NCI-H748 treated with DMSO at 0.1 percent for 48 hours (cell line): ENCODE results near the gene STK10.

Source experiments
- DNase-seq: peaks from one replicate; lab custom pipeline; 2025; lab: John Stamatoyannopoulos, UW

The STK10 gene

DNA sequence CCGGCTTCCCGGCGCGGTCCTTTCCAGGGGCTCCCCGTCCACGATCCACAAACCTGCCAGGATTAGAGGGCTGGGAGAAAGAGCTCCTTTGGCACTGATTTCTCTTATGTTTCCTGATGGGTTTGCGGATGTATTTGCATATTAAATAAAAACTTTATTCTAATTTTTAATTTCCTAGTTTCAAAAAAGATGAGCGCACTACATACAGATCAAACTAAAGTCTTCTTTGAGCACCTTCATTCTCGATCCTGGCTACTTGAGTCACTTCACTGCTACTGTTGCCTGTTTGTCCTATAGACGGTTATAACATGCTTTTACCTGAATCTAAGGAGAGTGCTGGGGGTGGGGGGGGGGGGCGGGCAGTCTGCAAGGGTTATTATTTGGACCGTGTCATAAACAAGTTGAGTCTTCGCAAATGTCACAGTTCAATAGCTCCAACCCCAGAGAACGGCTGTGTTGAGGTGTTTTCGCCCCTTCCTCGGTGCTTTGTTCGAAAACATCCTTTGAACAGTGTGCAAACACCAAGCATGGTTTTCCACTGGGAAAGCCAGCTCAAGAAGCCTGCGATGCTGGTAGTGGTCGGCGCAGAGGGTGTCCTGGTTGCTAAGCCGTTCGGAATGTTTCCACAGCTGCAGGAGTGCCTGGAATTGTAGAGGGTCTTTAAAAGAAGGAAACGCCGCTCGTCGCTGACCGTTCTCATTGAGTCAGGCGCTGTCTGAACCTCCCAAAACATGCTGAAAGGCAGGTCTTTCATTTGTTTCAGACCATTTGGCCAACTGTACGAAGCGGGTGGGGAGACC, 1.1 kb upstream of the STK10 start:
- DNase-seq, result no peak

DNA sequence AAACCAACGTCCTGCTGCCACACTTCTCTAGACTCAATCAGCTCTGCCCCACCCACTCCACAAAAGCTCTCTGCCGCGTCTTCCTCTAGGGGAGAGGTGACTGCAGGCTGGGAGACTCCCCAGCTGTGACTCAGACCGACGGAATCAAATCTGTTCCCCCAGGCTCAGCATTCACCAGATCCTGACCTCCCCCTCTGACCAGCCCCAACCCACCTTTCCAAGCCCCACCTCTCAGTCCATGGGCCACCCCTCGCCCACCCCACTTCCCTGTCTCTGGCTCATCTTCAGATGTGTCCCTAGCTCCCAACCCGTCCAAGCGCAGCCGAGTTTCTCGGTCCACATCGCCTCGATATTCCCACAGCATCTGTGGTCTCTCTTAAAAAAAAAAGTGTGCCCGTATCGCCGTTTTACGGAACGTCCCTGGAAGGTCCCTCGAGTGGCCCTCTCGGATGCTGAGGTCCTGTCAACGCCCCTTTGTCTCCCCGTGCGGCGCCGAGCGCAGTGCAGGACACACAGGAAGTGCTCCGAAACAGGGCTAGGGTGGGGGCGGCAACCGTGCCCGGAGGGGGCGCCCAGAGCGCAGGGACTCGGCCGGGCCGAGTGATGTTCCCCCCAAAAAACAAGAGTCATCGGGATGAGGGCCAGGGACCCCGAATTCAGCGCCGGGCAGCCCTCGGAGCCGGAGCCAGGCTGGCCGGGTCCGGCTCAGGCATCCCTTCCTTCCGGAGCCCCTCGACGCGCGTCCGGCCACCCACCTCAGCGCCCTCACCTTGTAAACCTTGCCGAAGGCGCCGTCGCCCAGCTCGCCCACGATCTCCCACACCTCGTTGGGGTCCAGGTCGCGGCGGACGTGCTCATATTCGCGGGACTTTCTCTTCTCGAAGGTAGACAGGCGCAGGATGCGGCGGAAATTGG, 649 bp downstream of the STK10 start:
- DNase-seq, result peak; percentile 25

GRCh38 chr5:172186114-172186695, 1.8 kb downstream of the STK10 start:
- no peak for DNase-seq

DNA sequence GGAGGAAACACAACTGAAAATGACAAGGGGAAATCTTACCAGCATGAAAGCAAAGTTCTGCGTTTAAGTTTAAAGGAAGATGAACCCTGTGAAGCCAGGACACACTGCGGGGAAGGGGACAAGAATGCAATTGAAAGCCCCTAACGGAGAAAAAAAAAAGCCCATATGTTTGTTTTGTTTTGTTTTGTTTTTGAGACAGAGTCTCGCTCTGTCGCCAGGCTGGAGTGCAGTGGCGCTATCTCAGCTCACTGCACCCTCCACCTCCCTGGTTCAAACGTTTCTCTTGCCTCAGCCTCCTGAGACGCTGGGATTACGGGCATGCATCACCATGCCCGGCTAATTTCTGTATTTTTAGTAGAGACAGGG, 2.9 kb downstream of the STK10 start:
- no peak for DNase-seq

DNA sequence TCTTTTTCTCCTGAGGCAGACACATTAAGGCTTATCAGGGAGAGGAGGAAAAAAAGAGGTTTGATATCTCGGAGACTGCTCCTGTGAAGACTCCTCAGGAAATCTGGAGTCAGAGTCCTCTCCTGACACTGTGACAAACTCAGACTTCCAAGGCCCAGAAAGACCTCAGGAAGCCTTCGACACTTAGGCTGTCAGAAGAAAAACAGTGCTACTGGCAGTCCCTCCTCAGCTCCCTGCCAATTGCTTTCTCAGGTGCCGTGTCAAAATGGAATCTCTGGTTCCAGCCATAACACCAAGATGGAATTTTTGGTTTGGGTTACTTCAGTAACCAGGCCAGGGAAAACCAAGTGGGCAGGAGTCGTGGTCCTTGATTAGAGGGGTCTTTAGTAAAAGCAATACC, 4.1 kb downstream of the STK10 start:
- DNase-seq, result no peak

GRCh38 chr5:172182291-172182690, 5.7 kb downstream of the STK10 start:
- DNase-seq, result no peak

DNA sequence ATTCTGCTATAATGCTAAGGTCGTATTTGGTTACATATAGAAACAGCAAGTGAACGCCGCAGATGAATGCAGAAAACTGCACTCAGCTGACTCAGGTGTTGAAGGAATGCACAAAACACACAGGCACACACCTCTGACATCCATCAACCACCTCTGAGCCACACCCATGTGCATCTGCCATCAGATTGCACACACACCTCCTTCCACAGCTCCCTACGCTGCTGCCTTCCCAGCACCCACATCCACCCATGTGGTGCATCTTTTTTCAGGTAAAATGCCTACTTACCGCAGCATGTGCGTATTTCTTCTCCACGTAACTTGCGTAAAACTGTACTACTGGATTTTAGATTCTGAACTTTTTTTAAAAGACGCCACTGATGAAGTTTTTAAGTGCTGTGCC, 7.1 kb downstream of the STK10 start:
- no peak for DNase-seq

GRCh38 chr5:172178991-172179989, 8.7 kb downstream of the STK10 start:
- no peak for DNase-seq

DNA sequence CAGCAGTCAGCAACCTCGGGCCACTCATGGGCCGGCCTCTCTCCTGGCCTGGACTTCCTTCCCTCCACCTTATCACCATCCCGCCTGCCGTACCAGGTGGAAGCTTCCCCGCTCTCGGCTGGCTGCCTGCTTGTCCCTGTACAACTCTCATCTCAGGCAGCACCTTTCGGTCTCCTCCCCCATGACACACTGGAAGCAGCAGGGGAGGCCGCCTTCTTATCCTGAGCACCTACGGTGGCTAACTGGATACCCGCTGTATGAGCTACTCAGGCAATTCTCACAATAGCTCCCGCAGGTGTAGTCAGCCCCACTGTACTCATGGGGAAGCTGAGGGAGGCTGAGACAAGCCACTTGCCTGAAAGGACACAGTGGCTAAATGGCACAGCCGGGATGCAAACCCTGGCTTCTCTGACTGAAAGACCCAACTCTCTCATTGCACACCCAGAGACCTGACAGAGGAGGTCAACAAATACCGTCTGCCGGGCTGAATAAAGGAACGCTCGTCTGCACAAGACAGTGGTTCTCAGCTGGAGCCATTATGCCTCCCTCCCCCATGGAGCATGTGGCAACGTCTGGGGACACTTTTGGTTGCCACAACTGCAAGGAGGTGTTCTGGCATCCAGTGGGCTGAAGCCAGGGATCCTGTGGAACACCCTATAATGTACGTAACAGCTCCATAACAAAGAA, 9.6 kb downstream of the STK10 start:
- DNase-seq, result no peak

- DNase-seq, result no peak
These were observed 10.8 kb downstream of the STK10 start for GRCh38 chr5:172177176-172177575.

DNA sequence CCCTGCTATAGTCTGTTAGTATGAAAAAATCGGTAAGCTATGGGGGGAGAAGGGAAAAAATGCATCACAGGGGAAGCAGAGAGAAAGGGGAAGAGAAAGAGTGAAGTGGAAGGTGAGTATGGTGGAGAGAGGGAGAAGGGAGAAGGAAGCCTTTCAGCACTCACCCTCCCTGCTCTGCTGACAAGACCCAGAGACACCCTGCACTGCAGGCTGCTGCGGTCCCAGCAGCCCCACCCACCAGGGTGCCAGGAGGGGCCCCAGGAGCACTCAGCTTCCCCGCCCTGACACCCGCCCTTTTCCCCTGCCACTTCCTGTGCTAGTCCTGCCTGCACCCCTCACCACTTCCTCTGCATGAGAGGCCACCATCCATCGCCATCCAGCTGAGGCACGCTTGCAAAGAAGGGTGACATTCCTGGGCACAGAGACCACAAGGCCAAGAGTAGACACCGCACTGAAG, 12.7 kb downstream of the STK10 start:
- no peak for DNase-seq

DNA sequence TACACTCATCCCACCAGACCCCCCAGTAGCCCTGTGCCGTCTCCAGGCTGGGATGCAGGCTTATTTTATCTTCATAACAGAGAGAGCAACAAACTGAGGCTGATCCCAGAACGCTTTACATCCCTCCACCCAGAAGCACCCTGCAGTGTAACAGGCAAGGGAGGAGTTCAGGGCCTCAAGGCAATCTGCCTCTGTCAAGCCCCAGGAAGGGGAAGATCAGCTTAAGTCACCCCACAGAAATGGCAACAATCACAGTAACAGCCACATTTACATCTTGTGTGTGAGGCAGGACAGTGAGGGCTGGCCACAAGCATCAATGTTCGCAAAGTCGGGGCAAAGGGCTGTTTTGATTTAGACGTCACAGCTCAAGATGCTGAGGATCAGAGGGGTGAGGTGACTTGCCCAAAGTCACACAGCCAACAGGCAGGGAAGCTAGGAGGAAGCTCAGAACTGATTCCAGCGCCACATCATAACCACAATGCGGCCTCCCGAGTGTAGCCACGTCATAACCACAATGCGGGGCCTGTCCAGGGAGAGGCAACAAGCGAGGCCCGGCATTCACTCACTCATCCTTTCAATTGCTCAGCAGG, 14.4 kb downstream of the STK10 start:
- DNase-seq, result no peak

DNA sequence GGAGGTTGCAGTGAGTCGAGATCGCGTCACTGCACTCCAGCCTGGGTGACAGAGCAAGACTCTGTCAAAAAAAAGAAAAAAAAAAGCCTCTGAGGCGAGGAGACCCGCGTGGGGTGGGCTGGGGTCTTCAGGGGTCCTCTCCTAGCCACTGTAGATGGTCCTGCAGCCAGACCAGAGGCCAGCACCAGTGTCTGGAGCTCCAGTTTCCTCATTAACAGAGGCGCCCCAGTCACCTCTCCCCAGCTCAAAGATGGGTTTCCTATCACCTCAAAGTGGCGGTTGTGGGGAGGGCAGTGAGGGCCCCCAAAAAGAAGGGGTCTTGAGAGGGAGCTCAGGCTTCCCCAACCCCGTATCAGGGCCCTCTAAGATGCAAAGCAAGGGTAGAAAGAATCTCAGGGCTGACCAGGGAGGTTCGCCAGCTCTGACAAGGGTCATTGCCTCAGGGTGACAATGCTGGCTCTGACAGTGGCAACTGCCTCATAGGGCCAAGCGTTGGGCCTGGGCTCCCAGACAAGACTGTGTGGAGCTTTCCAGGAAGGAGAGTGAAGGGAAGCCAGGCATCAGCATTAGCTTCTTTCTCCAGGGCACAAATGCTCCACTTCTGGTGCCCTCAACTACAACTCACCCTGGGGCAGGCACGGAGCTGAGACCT, 15.0 kb downstream of the STK10 start:
- no peak for DNase-seq

GRCh38 chr5:172171118-172171517, 16.9 kb downstream of the STK10 start:
- DNase-seq, result no peak

DNA sequence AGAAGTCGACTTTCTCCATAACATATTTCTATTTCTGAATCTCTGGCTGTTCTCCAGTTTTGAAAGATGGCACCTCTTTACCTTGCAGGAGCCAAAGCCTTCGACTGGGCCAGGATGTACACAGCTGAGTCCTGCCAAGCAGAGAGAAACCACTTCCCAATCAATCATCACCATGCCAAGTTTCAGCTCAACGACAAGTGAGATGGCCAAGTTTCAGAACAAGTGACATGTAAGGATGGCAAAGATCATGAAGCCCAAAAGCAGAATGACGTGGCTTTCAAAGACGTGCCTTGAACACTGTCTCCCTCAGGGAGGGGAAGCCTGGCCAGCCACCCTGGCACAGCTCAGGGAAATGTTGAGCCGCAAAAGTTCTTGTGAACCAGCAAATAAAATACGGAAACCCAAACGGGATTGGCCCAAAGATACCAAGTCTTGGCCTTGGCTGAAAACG, 17.7 kb downstream of the STK10 start:
- no peak for DNase-seq

GRCh38 chr5:172169216-172169615, 18.8 kb downstream of the STK10 start:
- no peak for DNase-seq

- DNase-seq, result no peak
These were observed 19.7 kb downstream of the STK10 start for GRCh38 chr5:172168311-172168710.

DNA sequence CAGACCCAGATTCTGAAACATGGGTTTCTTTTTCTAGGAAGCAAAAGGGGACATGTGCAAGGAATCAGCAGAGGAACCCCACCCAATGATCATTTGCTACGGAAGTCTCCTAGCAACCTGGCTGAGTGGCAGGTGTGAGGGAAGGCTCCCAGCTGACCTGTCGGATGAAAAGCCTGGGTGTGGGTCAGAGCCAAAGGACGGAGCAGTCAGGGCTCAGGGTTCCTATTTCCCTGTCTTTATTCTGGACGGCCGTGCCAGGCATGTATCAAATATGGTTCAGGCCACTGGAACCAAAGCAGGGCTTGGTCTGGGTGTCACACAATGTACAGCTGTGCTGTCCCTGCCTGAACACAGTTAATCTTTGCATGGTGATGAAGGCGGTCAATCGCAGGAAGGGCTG, 20.1 kb downstream of the STK10 start:
- DNase-seq, result no peak

GRCh38 chr5:172166030-172166826, 21.8 kb downstream of the STK10 start:
- no peak for DNase-seq
